ENCODE data around the gene SGPP1.
A peak's percentile ranks its signal among the peaks of the same experiment; 100 is the strongest.
"Not testable (repeated sequence)": the region's sequence is repeated elsewhere in the genome, so short reads cannot be mapped to it uniquely, and the experiment has no call there.

SGPP1 gene

GRCh38 chr14:63727736-63728728, at the start of gene SGPP1:
Gene SGPP1, minus strand, starts transcription at chr14:63728065. Its CDS starts 121 bp downstream, at chr14:63727944.
- peak; percentile 75 for DNase-seq

- DNase-seq = no peak
Observed at GRCh38 chr14:63777024-63777423, 49.2 kb upstream of the SGPP1 start.

- no peak for DNase-seq
Observed at GRCh38 chr14:63773504-63773903, 45.6 kb upstream of the SGPP1 start.

- DNase-seq = no peak
Observed at GRCh38 chr14:63770187-63770807, 42.4 kb upstream of the SGPP1 start.

- no peak for DNase-seq
Observed at GRCh38 chr14:63766611-63767010, 38.7 kb upstream of the SGPP1 start.

GRCh38 chr14:63764620-63765139, 36.8 kb upstream of the SGPP1 start:
- no peak for DNase-seq

GRCh38 chr14:63764103-63764502, 36.2 kb upstream of the SGPP1 start:
- DNase-seq = no peak

- no peak for DNase-seq
Observed at GRCh38 chr14:63761351-63762117, 33.7 kb upstream of the SGPP1 start.

GRCh38 chr14:63760014-63760413, 32.1 kb upstream of the SGPP1 start:
- no peak for DNase-seq

GRCh38 chr14:63759456-63759855, 31.6 kb upstream of the SGPP1 start:
- DNase-seq = no peak

- no peak for DNase-seq
Observed at GRCh38 chr14:63757211-63757610, 29.3 kb upstream of the SGPP1 start.

- no peak for DNase-seq
Observed at GRCh38 chr14:63752449-63753169, 24.7 kb upstream of the SGPP1 start.

- DNase-seq = not testable (repeated sequence)
Observed at GRCh38 chr14:63751076-63751475, 23.2 kb upstream of the SGPP1 start.

- no peak for DNase-seq
Observed at GRCh38 chr14:63747846-63748245, 20.0 kb upstream of the SGPP1 start.

GRCh38 chr14:63745858-63746425, 18.1 kb upstream of the SGPP1 start:
- no peak for DNase-seq

GRCh38 chr14:63745272-63745671, 17.4 kb upstream of the SGPP1 start:
- DNase-seq = no peak

GRCh38 chr14:63737582-63738006, 9.7 kb upstream of the SGPP1 start:
- DNase-seq = no peak

GRCh38 chr14:63735720-63736119, 7.9 kb upstream of the SGPP1 start:
- DNase-seq = no peak

- no peak for DNase-seq
Observed at GRCh38 chr14:63730659-63731058, 2.8 kb upstream of the SGPP1 start.

- DNase-seq = no peak
Observed at GRCh38 chr14:63727231-63727735, 582 bp downstream of the SGPP1 start.

- no peak for DNase-seq
Observed at GRCh38 chr14:63726499-63726898, 1.4 kb downstream of the SGPP1 start.

All from activated CD4-positive, CD25-positive, alpha-beta regulatory T cell treated with anti-CD3 and anti-CD28 coated beads, Interleukin-2, amount 50 U/mL, for 72 hours (primary cell).